GM18867 (cell line): ENCODE data around the gene PPP2R5A.
"Not testable (repeated sequence)": the region's sequence is repeated elsewhere in the genome, so short reads cannot be mapped to it uniquely, and the experiment has no call there.

Source experiments
- ATAC-seq: cut with Tn5 transposase; IDR thresholded peaks from one replicate; pipeline ENCODE4 v1.9.1; 2021; ENCODE audit warnings: mild to moderate bottlenecking, moderate library complexity; ENCODE audit not compliant: unreplicated experiment

PPP2R5A gene

GRCh38 chr1:212267017-212267416 lies 18.2 kb upstream of the PPP2R5A start:
- ATAC-seq = no peak

GRCh38 chr1:212267460-212267859 lies 17.8 kb upstream of the PPP2R5A start:
- ATAC-seq = no peak

GRCh38 chr1:212269306-212269705 lies 15.9 kb upstream of the PPP2R5A start:
- no peak for ATAC-seq

- no peak for ATAC-seq
These were observed 14.6 kb upstream of the PPP2R5A start for GRCh38 chr1:212270564-212270963.

- ATAC-seq = no peak
These were observed 14.0 kb upstream of the PPP2R5A start for GRCh38 chr1:212271234-212271633.

GRCh38 chr1:212271823-212272485 lies 13.3 kb upstream of the PPP2R5A start:
- ATAC-seq = no peak

GRCh38 chr1:212281590-212281989 lies 3.6 kb upstream of the PPP2R5A start:
- no peak for ATAC-seq

GRCh38 chr1:212283741-212284140 lies 1.5 kb upstream of the PPP2R5A start:
- ATAC-seq = no peak

GRCh38 chr1:212284332-212284743 lies 872 bp upstream of the PPP2R5A start:
- no peak for ATAC-seq

GRCh38 chr1:212285685-212286555 lies 710 bp downstream of the PPP2R5A start:
- peak; percentile 15 for ATAC-seq

GRCh38 chr1:212286556-212287131 lies 1.4 kb downstream of the PPP2R5A start:
- ATAC-seq = no peak

- ATAC-seq = no peak
These were observed 2.2 kb downstream of the PPP2R5A start for GRCh38 chr1:212287261-212287895.

- not testable (repeated sequence) for ATAC-seq
These were observed 2.8 kb downstream of the PPP2R5A start for GRCh38 chr1:212287995-212288394.

- no peak for ATAC-seq
These were observed 3.4 kb downstream of the PPP2R5A start for GRCh38 chr1:212288615-212289014.

GRCh38 chr1:212289262-212290077 lies 4.3 kb downstream of the PPP2R5A start:
- ATAC-seq = no peak

- ATAC-seq = no peak
These were observed 5.4 kb downstream of the PPP2R5A start for GRCh38 chr1:212290608-212291007.

GRCh38 chr1:212291505-212292134 lies 6.4 kb downstream of the PPP2R5A start:
- peak; percentile 72 for ATAC-seq

GRCh38 chr1:212292250-212293105 lies 7.3 kb downstream of the PPP2R5A start:
- no peak for ATAC-seq

- no peak for ATAC-seq
These were observed 8.4 kb downstream of the PPP2R5A start for GRCh38 chr1:212293579-212293978.
